Activated CD8-positive, alpha-beta memory T cell treated with anti-CD3 and anti-CD28 coated beads, Interleukin-2, amount 10 ng/mL, durations not matched to agents 7 days and 5 days (primary cell): ENCODE results near the gene ZNF350. TPM values are rescaled to one million over a fixed set of nuclear protein-coding genes. Genes with fewer than 3 reads are reported as not detected.
"Not testable (repeated sequence)": the region's sequence is repeated elsewhere in the genome, so short reads cannot be mapped to it uniquely, and the experiment has no call there.

Experiments
- ATAC-seq: fragments of 150-1000 bp; cut with Tn5 transposase; one replicate; pipeline ENCODE4 v1.10.0; 2021; ENCODE audit warnings: moderate library complexity
- CTCF ChIA-PET: fragments of 350-600 bp; sonication (Branson Sonifier 250); formaldehyde crosslinking; loops from one replicate; lab custom pipeline; 2021; ENCODE audit warnings: antibody characterized with exemption; lab: Charles Lee
- DNase-seq: peaks from one replicate; pipeline ENCODE4 v3.0.0-alpha.2; 2020
- H3K27ac Mint-ChIP-seq: one replicate; pipeline ENCODE4 v1.8.0; 2021; ENCODE audit warnings: mild to moderate bottlenecking, mixed read lengths
- H3K27me3 Mint-ChIP-seq: one replicate; pipeline ENCODE4 v1.8.0; 2021; ENCODE audit warnings: mixed read lengths
- H3K36me3 Mint-ChIP-seq: one replicate; pipeline ENCODE4 v1.8.0; 2021; ENCODE audit warnings: mild to moderate bottlenecking, mixed read lengths
- H3K4me1 Mint-ChIP-seq: one replicate; pipeline ENCODE4 v1.8.0; 2021; ENCODE audit warnings: mixed read lengths
- H3K4me3 Mint-ChIP-seq: one replicate; pipeline ENCODE4 v1.8.0; 2021; ENCODE audit warnings: mild to moderate bottlenecking, moderate library complexity, mixed read lengths
- H3K9me3 Mint-ChIP-seq: one replicate; pipeline ENCODE4 v1.8.0; 2022; ENCODE audit warnings: low read depth, mixed read lengths
- total RNA-seq, 2 experiments: library from RNA; stranded (reverse); gene quantifications; one replicate each; pipeline ENCODE4 v1.2.3, GENCODE V29; 2021

Gene ZNF350
- total RNA-seq, 2 experiments from 2014 or later: 10.2 to 12.7 TPM

DNA sequence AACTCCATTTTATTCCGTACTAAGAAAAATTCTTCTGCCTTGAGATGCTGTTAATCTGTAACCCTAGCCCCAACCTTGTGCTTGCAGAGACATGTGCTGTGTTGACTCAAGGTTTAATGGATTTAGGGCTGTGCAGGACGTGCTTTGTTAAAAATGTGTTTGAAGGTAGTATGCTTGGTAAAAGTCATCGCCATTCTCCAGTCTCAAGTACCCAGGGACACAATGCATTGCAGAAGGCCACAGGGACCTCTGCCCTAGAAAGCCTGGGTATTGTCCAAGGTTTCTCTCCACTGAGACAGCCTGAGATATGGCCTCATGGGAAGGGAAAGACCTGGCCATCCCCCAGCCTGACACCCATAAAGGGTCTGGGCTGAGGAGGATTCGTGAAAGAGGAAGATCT is 28.8 kb downstream of the ZNF350 start:
- H3K4me3 Mint-ChIP-seq, H3K27ac Mint-ChIP-seq, H3K4me1 Mint-ChIP-seq, CTCF ChIA-PET, H3K27me3 Mint-ChIP-seq, H3K36me3 Mint-ChIP-seq, ATAC-seq, DNase-seq: not testable (repeated sequence)
- H3K9me3 Mint-ChIP-seq: peaks cover 31% of the 10 kb centered on the region

DNA sequence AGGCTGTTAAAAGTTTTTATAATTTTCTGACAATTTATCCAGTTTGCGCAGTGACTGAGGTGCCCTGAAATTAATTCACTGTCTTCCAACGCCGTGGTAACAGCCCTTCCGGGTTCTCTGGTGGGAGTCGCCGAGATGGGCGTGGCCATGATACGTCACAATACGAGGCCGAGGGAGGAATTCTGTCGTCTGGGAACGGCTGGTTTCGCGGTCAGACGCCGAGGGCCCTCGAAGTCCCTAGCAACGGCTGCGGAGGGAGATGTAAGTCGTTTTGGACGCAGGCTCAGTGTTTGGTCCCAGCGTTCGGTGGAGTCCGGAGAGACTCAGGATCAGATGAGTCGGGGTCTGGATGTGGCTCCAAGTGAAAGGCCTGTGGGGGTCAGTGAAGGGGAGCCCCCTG is 37.7 kb downstream of the ZNF350 start:
- no peaks in the 10 kb centered on the region for H3K4me1 Mint-ChIP-seq
- no peak for DNase-seq
- CTCF ChIA-PET: no interaction called here
- no peaks in the 10 kb centered on the region for H3K27me3 Mint-ChIP-seq
- H3K36me3 Mint-ChIP-seq: peaks cover 29% of the 10 kb centered on the region
- no peak overlapping the region for H3K4me3 Mint-ChIP-seq
- H3K27ac Mint-ChIP-seq: no peak overlapping the region
- no peak for ATAC-seq
- peaks cover 56% of the 10 kb centered on the region for H3K9me3 Mint-ChIP-seq

DNA sequence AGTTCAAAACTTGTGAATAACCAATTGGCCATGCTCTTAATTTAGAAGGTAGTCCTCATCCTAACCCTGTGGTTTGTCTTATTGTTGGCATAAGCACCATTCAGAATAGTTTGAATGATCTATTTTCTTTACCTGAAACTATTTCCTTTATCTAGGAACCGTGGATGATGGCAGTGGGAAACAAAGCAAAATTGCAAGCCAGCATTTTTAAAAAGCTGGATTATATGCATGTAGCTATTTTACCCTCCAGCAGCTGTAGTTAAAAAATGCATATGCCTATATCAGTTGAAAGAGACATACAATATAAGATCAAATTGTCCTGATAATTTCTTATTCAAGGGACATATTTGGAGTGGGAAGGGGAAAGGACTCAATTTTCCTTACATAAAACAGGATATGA is 40.0 kb downstream of the ZNF350 start:
- H3K36me3 Mint-ChIP-seq: peaks cover 48% of the 10 kb centered on the region
- no peak for DNase-seq
- no peaks in the 10 kb centered on the region for H3K4me1 Mint-ChIP-seq
- no peak for ATAC-seq
- CTCF ChIA-PET: no interaction called here
- H3K27me3 Mint-ChIP-seq: no peaks in the 10 kb centered on the region
- H3K27ac Mint-ChIP-seq: no peak overlapping the region
- H3K9me3 Mint-ChIP-seq: peaks cover 68% of the 10 kb centered on the region
- H3K4me3 Mint-ChIP-seq: no peak overlapping the region

DNA sequence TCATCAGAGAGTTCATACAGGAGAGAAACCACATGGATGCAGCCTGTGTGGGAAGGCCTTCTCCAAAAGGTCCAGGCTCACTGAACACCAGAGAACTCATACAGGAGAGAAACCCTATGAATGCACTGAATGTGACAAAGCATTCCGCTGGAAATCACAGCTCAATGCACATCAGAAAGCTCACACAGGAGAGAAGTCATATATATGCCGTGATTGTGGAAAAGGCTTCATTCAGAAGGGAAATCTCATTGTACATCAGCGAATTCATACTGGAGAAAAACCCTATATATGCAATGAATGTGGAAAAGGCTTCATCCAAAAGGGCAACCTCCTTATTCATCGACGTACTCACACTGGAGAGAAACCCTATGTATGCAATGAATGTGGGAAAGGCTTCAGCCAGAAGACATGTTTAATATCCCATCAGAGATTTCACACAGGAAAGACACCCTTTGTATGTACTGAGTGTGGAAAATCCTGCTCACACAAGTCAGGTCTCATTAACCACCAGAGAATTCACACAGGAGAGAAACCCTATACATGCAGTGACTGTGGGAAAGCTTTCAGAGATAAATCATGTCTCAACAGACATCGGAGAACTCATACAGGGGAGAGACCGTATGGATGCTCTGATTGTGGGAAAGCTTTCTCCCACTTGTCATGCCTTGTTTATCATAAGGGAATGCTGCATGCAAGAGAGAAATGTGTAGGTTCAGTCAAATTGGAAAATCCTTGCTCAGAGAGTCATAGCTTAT is 41.7 kb downstream of the ZNF350 start:
- peaks cover 75% of the 10 kb centered on the region for H3K9me3 Mint-ChIP-seq
- ATAC-seq (no peak), DNase-seq (no peak)
- H3K36me3 Mint-ChIP-seq: peaks cover 64% of the 10 kb centered on the region
- CTCF ChIA-PET: no interaction called here
- no peak overlapping the region for H3K27ac Mint-ChIP-seq
- no peak overlapping the region for H3K4me3 Mint-ChIP-seq
- H3K27me3 Mint-ChIP-seq: no peaks in the 10 kb centered on the region
- no peaks in the 10 kb centered on the region for H3K4me1 Mint-ChIP-seq

DNA sequence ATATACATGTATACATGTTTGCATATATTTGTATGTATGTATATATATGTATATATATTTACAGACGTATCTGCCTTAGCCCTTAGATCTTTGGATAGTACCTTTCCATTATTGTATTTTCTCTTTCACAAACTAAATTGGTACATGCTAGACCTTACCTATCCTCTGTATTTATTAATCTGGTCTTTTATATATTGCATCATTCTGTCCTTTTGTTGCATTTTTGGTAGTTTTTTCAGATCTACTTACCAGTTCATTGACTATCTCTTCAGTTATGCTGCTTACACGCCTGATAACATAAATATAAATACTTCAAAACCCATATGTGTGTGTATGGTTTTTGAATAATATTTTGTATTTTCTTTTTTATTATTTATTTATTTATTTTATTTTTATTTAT is 47.7 kb downstream of the ZNF350 start:
- Mint-ChIP-seq H3K27me3 (no peaks in the 10 kb centered on the region), H3K4me1 (no peaks in the 10 kb centered on the region), H3K4me3 (no peak overlapping the region), H3K36me3 (peaks cover 94% of the 10 kb centered on the region), H3K27ac (no peak overlapping the region), H3K9me3 (peaks cover 50% of the 10 kb centered on the region)
- ATAC-seq (no peak), DNase-seq (no peak)
- CTCF ChIA-PET: no interaction called here

DNA sequence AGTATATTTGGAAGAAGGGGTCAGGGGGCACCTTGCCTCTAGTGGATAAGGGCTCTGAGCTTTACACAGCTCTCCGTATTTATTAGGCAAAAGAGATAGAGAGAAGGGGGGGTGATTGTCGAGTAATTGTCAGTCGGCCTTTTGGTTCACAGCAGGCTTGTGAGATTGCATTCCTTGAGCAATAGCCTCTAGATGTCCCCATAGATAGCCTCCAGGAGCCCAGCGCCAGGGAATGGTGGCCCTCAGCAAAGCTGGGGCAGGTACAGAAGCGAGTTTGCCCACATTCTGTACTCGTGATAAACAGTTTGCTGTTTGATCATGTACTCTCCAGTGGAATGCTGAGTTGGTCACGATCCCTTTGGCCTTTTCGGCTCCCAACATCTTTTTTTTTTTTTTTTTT is 54.7 kb downstream of the ZNF350 start:
- no peak overlapping the region for H3K4me3 Mint-ChIP-seq
- H3K27me3 Mint-ChIP-seq: no peaks in the 10 kb centered on the region
- H3K36me3 Mint-ChIP-seq: peaks cover 84% of the 10 kb centered on the region
- DNase-seq (no peak), ATAC-seq (no peak)
- CTCF ChIA-PET: no interaction called here
- peaks cover 23% of the 10 kb centered on the region for H3K9me3 Mint-ChIP-seq
- H3K27ac Mint-ChIP-seq: no peak overlapping the region
- peaks cover 15% of the 10 kb centered on the region for H3K4me1 Mint-ChIP-seq

DNA sequence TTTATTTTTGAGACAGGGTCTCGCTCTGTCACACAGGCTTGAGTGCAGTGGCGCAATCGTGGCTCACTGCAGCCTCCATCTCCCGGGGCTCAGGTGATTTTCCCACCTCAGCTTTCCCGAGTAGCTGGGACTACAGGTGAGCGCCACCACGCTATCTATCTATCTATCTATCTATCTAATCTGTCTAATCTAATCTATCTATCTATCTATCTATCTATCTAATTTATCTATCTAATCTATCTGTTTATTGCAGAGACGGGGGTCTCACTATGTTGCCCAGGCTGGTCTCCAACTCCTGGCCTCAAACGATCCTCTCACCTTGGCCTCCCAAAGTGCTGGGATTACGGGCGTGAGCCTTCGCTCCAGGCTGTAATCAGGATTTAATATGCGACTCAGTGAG is 58.8 kb downstream of the ZNF350 start:
- peaks cover 21% of the 10 kb centered on the region for H3K4me1 Mint-ChIP-seq
- H3K36me3 Mint-ChIP-seq: peaks cover 57% of the 10 kb centered on the region
- CTCF ChIA-PET: no interaction called here
- no peak for ATAC-seq
- H3K4me3 Mint-ChIP-seq: peak overlapping the region; percentile 97
- no peaks in the 10 kb centered on the region for H3K27me3 Mint-ChIP-seq
- DNase-seq: no peak
- peaks cover 37% of the 10 kb centered on the region for H3K9me3 Mint-ChIP-seq
- H3K27ac Mint-ChIP-seq: peak overlapping the region; percentile 95

DNA sequence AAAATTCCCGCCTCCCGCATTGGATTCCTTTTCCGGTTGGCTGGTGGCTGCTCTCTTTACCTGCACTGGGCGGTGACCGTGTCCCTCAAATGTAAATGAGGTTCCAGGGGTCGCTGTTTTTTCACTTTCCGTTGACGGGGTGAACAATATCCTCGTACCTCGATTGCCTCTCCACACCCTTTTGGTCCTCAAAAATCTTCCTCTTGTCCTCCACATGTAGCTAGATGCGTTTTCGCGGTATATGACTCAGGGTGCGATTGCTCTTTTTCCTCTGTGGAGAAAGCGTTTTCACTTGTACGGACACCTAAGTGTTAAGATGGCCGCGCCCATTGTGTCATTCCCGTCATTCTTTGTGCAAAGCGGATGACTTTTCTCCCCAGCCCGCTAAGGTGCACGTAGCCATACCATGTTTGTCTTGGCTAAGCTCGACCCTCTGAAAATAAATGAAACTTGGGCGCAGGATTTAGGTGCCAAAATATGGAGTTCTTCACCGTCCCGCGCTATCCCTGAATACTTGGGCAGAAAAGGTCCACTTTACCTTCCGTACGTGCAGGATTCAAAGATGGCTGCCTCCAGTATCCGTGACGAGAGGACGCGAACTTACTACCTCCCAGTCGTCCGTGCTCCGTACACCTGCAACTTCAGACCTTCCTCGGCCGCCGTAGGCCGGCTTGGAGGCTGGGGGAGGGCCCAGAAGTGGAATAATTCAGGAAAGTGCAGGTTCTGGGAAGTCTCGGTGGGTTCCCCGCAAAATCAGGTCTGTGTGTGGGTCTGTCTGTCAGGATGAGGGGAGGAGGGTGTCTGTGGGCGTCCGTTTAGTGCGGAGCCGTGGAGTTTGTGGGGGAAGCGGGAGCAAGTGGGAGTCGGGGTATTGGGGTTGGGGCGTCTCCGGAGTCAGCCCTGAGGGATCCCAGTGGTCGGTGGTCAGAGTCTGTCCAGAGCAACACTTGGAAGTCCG is 59.6 kb downstream of the ZNF350 start, which contains the start of gene ZNF613:
ZNF613 (plus strand) TSS at position 689 of the 958 bp plus-strand sequence. CDS start 8,749 bp downstream, outside the sequence.
- CTCF ChIA-PET: interaction anchor here (0.6 kb wide), 1 partner anchor 11 kb away, joined by 3 read pairs; no protein-coding TSS in a partner anchor
- Mint-ChIP-seq H3K4me1 (peaks cover 21% of the 10 kb centered on the region), H3K36me3 (peaks cover 54% of the 10 kb centered on the region), H3K9me3 (peaks cover 40% of the 10 kb centered on the region), H3K27ac (peak within 1 kb of the TSS; percentile 95), H3K4me3 (peak within 1 kb of the TSS; percentile 97), H3K27me3 (no peaks in the 10 kb centered on the region)
- ATAC-seq: peak; percentile 94
- DNase-seq: peak; percentile 92

DNA sequence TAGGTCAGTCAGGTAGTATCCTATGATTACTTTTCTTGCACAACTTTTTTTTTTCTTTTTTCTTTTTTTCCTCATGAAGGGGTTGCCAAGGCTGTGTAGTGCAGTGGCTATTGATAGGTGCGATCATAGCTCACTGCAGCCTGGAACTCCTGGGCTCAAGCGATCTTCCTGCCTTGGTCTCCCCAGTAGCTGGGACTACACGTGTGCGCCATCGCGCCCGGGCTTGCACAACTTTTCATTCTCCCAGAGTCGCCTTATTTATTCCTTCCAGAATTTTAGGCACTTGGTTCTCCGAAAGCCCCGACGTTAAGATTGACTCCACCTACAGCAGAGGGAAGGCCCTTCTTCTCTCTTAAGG is 60.2 kb downstream of the ZNF350 start:
- CTCF ChIA-PET: interaction anchor here (0.6 kb wide), 1 partner anchor 10 kb away, joined by 3 read pairs; no protein-coding TSS in a partner anchor

DNA sequence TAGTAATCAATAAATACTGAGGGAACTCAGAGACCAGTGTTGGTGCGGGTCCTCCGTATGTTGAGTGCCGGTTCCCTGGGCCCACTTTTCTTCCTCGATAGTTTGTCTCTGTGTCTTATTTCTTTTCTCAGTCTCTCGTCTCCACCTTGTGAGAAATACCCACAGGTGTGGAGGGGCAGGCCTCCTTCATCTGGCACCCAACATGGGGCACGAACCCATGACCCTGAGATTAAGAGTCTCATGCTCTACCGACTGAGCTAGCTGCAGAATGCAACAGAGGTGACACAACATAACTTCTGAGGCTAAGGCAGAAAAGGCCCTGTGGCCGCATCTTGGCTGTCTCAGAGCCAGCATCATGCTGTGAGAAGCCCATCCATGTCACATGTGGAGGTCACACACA is 64.7 kb downstream of the ZNF350 start:
- H3K4me1 Mint-ChIP-seq: peaks cover 6% of the 10 kb centered on the region
- CTCF ChIA-PET: no interaction called here
- DNase-seq: no peak
- H3K36me3 Mint-ChIP-seq: peaks cover 23% of the 10 kb centered on the region
- H3K4me3 Mint-ChIP-seq: no peak overlapping the region
- H3K9me3 Mint-ChIP-seq: peaks cover 47% of the 10 kb centered on the region
- no peaks in the 10 kb centered on the region for H3K27me3 Mint-ChIP-seq
- no peak overlapping the region for H3K27ac Mint-ChIP-seq
- no peak for ATAC-seq

More for the DNA sequence above, 60.2 kb downstream of the ZNF350 start:
- peak overlapping the region; percentile 97 for H3K4me3 Mint-ChIP-seq
- H3K4me1 Mint-ChIP-seq: peaks cover 21% of the 10 kb centered on the region
- H3K36me3 Mint-ChIP-seq: peaks cover 54% of the 10 kb centered on the region
- H3K27ac Mint-ChIP-seq: peak overlapping the region; percentile 95
- peaks cover 40% of the 10 kb centered on the region for H3K9me3 Mint-ChIP-seq
- ATAC-seq: no peak
- H3K27me3 Mint-ChIP-seq: no peaks in the 10 kb centered on the region
- DNase-seq: no peak

DNA sequence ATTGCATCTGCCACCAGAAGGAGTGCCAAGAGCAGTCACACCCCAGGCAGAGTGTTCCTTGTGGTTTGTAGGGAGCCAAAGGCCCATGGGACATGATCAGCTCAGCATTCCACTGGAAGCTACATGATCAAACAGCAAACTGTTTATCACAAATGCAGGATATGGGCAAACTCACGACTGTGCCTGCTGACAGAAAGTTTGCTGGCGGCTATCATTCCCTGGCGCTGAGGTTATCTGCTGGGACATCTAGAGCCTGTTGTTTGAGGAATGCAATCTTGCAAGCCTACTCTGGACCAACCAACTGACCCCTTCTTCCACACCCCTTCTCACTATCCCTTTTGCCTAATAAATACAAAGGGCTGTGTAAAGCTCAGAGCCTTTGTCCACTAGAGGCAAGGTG is 67.0 kb downstream of the ZNF350 start:
- DNase-seq: no peak
- ATAC-seq: no peak
- H3K27me3 Mint-ChIP-seq: no peaks in the 10 kb centered on the region
- no peaks in the 10 kb centered on the region for H3K4me1 Mint-ChIP-seq
- H3K27ac Mint-ChIP-seq: no peak overlapping the region
- peaks cover 51% of the 10 kb centered on the region for H3K9me3 Mint-ChIP-seq
- CTCF ChIA-PET: no interaction called here
- H3K36me3 Mint-ChIP-seq: peaks cover 21% of the 10 kb centered on the region
- H3K4me3 Mint-ChIP-seq: no peak overlapping the region

DNA sequence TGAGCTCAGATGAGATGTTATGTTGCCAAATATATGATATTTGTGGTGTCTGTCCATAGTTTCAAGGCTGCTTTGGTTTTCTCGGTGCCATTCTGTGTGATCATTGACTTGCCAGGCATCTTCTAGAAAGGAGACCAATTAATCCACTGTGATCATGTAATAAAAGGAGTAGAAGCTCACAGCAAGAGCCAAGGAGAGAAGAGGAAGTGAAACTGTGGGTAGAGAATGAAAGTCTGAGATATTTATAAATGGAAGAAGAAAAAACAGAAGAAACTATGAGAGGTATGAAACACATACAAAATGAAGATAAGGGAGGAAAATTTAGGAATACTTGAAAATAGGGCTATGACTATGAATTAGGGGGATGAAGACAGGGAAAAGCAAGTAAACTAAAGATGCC is 70.5 kb downstream of the ZNF350 start:
- Mint-ChIP-seq H3K36me3 (peaks cover 20% of the 10 kb centered on the region), H3K4me1 (no peaks in the 10 kb centered on the region), H3K9me3 (peaks cover 47% of the 10 kb centered on the region), H3K27me3 (no peaks in the 10 kb centered on the region), H3K4me3 (no peak overlapping the region), H3K27ac (no peak overlapping the region)
- CTCF ChIA-PET: interaction anchor here (1.0 kb wide), 1 partner anchor 10 kb away, joined by 3 read pairs; no protein-coding TSS in a partner anchor
- DNase-seq (no peak), ATAC-seq (no peak)

DNA sequence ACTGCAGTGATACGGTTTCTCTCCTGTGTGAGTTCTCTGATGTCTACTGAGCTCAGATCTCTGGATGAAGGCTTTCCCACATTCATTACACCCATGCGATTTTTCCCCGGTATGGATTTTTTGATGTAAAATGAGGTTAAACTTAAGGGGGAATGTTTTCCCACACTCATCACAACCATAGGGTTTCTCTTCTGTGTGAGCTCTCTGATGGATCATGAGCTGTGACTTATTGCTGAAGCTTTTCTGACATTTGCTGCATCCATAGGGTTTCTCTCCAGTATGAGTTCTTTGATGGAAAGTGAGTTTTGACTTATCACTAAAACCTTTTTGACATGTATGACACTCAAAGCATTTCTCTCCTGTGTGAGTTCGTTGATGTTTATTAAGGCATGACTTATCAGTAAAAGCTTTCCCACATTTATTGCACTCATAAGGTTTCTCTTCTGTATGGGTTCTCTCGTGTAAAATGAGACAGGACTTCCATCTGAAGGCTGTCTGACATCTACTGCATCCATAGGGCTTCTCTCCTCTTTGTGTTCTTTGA is 71.2 kb downstream of the ZNF350 start:
- DNase-seq (no peak), ATAC-seq (no peak)
- Mint-ChIP-seq H3K27me3 (no peaks in the 10 kb centered on the region), H3K4me3 (no peak overlapping the region), H3K4me1 (no peaks in the 10 kb centered on the region), H3K36me3 (peaks cover 18% of the 10 kb centered on the region), H3K27ac (no peak overlapping the region), H3K9me3 (peaks cover 47% of the 10 kb centered on the region)
- CTCF ChIA-PET: no interaction called here
